GM18511 (cell line): ENCODE measurements around the gene EGLN3.
A peak's percentile ranks its signal among the peaks of the same experiment; 100 is the strongest.
"Not testable (repeated sequence)": the region's sequence is repeated elsewhere in the genome, so short reads cannot be mapped to it uniquely, and the experiment has no call there.

Source experiments
- ATAC-seq: cut with Tn5 transposase; IDR thresholded peaks from one replicate; pipeline ENCODE4 v1.9.1; 2021; ENCODE audit warnings: mild to moderate bottlenecking, moderate library complexity; ENCODE audit not compliant: unreplicated experiment

EGLN3 gene

DNA sequence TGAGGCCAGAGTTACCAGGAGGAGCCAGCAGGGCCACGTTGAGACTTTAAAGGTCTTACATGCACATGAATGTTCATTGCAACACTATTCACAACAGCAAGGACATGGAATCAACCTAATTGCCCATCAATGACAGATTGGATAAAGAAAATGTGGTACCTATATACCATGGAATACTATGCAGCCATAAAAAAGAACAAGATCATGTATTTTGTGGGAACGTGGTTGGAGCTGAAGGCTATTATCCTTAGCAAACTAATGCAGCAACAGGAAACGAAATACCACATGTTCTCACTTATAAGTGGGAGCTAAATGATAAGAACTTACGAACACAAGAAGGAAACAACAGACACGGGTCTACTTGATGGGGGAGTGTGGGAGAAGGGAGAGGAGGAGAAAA lies 11.6 kb upstream of the EGLN3 start:
- ATAC-seq: not testable (repeated sequence)

DNA sequence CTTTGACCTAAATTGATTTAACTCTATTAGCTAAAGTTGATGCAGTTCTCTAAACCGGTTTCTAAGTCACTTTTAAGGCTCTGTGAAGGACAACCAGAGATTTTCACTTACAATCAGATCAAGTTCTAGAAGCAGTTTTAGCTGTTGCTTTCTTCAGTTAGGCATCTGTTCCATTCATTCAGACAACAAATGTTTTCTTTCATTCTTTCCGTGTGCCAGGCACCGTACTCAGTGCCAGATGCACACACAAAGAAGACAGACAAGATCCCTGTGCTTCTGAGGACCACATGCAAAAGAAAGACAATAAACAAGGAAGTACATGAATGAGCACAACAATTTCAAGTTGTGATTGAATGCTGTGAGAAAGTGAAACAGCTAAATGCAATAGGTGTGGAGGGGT lies 11.1 kb upstream of the EGLN3 start:
- no peak for ATAC-seq

DNA sequence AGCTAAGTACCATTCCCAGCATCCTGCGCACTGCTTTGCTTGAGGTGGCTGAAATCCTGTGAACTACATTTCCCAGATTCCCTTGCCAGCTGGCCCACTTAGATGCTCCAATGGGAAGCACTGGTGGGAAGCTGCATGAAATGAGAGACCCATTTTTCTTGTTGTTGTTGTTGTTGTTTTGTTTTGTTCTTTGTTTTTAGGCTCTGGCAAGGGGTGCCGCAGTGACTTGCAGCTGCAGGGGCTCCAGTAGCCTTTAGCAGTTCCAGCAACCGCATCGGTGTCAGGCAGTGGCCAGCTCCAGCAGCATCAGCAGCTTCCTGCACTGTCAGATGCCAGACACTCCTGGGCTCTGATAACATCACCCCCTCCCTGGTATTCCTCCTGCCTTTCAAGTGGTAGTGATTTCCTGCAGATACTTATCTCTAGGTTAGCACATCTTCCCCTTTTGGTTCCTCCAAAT lies 8.8 kb upstream of the EGLN3 start:
- no peak for ATAC-seq

DNA sequence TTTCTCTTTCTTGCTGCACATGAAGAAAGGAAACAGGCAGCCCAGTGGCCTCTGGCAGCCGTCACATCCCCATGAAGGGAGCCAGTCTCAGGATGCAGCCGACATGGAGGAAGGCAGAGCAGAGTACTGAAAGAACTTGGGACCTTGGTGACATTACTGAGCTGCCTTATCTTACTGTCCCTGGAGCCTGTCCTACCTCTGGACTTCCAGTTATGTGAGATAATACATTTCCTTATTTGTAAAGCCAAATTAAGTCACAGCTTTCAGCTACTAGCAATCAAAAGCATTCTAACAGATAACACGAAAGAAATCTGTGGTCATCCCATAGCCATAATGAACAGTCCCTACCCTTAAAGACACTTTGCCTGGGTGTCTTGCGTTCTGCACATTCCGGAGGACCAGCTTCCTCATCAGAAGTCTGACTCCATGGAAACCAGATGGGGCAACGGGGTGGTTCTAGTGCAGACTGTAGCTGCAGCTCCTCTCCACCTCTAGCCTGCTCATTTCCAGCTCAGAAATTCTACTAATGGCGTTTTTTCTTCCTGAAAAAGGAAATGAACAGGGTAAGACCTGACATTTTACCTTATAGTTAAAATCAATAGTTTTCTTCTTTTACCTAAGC lies 7.8 kb upstream of the EGLN3 start:
- ATAC-seq: no peak

DNA sequence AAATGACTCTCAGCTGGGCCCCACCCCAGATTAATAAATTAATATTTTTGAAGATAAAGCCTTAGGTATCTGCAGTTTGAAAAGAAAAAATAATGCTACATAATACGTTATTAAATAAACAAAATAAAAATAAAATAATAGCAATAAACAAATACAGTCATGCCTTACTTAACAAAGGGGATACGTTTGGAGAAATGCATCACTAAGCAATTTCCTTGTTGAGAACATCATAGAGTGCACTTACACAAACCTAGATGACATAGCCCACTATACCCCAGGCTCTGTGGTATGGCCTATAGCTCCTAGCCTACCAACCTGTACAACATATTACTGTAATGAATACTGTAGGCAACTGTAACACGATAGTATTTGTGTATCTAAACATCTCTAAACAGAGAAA lies 7.1 kb upstream of the EGLN3 start:
- no peak for ATAC-seq

DNA sequence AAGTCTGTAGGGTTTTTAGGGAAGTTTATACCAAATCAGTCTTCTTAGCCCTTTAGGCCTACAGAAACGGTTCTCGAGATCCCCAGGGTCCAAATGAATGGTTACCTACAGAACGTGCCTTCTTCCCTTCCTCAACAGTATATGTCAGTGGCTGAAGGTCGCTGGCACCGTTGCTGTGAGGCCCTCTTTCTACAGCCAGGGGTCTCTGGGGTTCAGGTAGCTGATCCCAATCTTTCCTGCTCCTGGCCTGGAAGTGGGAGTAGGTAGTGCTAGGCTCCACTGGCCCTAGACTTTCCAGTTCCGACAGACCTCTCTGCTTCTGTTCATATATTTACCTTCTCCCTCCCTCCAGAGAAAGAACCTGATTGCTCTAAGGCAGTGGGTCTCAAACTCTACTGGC lies 6.4 kb upstream of the EGLN3 start:
- ATAC-seq: no peak

DNA sequence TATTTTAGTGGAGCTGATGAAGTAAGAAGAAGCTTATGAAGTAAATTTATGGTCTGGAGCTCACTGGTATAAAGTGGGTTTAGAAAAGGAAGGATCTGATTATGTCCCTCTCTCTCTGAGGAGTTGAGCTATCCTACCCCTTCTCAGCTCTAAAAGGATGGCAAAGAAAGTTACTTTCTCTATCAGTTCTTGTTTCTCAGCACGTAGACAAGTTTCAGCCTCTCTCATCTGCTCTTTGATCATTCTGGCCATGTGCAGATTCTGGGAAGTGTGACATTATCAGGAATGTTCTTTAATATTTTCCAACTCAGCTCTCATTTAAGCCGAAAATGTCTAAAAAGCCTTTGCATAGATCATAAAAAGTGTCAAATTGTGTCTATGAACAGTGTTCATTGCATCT lies 5.8 kb upstream of the EGLN3 start:
- ATAC-seq: peak; percentile 54

DNA sequence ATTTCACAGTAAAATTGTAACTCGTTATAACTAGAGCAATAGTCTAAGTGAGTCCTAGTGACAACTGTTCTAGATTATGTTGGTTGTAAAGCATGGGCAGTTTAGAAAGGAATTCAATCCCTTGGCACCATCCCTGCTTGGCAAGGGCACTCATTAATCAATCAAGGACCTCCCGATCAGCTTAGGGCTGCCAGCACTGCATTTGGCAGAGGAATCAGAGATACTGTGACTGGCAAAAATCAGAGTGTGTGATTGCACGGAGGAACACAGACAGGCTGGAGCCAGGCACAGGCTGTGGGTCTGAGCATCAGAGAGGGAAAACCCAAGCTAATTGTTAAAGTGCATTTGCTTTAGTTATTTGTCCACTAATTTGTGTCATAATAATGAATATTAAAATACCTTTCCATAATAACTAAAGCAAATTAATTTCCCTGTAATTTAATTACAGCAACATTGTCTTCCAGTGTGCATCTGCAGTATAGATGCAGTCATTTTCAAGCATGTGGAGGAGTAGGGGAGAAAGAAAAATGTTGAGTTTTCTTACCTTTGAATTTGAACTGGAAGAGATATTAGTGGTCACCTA lies 3.2 kb upstream of the EGLN3 start:
- no peak for ATAC-seq

DNA sequence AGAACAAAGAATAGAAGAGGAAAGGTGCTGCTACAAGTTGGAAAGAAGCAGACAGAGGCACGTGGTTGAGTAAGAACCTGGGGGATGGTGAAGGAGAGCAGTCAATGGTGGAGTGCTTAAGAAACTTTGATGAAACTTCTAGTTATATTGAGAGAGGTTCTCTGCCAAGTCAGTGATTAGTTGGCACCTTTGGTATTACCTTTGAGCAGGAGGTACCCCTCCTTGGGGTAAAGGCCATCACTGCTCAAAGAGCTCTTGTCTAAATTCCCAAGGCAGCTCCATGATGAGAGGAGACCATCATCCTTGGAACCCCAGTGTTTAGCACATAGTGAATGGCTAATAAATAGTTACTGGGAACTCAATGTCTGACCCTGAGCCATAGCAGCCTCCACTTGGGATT lies 1.7 kb upstream of the EGLN3 start:
- ATAC-seq: no peak

DNA sequence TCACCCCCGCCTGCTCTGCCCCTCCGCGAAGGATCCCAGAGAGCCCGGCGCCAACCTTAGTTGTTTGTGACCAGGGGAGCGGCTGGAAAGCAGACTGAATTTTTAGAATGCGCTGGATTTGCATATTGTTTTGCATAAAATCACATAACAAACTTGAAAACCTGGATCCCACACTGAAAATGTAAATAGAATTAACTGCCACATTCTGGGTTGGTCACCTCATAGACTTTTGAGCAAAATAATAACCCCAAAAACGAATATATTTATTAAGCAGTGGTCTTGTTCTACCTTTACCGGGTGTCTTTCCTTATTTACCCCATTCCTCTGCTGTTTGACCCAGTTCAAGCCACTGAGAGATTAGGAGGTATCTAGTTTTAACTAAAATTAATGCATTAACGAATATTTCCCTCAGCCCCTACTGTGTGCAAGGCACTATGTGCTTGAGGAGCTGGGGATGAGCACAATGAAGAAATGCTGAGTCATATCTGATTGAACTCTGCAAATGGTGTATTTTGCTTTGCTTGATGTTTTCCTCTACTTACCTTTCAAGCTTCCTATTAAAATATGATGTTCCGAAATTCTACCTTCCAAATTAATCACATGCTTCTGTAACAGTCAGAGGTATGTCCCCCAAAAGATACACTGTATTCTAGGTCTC lies 438 bp upstream of the EGLN3 start:
- no peak for ATAC-seq

DNA sequence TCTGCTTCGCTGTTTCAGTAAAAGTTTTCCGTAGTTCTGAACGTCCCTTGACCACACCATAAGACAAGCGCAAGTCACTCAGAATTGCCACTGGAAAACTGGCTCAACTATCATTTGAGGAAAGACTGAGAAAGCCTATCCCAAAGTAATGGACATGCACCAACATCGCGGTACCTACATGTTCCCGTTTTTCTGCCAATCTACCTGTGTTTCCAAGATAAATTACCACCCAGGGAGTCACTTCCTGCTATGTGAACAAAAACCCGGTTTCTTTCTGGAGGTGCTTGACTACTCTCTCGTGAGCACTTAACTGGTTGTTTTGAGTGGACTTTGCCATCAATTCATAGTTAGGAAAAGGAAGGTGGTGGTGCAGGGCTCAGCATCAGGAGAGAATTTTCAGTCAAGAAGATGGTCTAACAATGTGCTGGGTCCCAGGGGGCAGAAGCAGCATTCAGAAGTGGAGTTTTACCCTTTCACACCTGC lies 1.4 kb downstream of the EGLN3 start:
- no peak for ATAC-seq

DNA sequence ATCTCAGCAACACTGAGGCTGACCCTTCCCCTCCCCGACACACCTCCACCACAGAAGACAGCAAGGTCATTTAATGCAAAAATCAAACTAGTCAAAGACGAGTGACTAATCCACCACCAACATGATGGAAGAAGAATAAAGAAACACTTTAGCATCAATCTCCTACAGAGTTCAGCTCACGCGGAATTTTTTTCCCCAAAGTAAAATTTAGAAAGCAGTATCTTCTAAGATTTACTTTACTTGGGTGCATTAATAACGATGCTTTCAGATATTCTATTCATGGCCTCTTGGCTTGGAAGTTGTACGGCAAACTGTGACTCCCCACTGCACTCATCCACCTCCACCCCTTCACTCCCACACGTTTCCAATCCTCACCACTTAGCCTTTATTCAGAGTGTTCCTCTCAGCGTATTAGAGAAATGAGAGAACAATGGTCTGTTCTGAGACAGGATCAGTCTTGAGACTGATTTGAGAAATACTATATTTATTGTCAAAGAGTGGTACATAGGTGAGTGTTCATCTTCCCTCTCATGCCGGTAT lies 1.9 kb downstream of the EGLN3 start:
- no peak for ATAC-seq

DNA sequence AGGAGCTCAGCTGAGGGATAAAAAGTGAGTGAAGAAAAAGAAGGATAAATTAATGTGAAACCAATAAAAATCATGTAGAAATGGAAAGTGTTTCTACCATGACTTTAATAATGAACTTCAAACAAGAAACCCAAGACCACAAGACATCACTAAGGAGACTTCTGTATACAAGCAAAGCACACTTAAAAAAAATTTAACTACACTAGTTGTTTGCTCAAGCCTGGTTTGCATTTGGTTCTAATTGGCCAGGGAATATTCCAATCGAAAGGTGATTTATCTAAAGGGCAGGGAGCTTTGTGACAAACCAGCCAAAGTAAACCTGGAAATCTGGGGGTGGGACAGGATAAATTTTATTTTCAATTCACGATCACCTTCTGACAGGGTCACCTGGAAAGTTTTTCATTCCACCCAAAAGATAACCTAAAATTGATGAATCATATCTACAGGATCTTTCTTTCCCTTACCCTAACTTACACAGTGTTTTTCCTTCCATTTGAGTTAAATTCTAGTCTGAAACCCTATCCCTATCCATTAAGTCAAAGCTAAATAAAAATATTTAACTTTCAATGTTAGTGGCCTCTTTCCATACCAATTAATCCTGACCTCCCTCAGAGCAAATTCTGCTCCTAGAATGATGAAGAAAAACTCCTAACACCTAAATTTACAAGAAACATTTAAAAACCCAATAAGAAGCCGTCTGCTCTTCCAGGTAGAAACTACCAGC lies 2.6 kb downstream of the EGLN3 start:
- ATAC-seq: no peak

DNA sequence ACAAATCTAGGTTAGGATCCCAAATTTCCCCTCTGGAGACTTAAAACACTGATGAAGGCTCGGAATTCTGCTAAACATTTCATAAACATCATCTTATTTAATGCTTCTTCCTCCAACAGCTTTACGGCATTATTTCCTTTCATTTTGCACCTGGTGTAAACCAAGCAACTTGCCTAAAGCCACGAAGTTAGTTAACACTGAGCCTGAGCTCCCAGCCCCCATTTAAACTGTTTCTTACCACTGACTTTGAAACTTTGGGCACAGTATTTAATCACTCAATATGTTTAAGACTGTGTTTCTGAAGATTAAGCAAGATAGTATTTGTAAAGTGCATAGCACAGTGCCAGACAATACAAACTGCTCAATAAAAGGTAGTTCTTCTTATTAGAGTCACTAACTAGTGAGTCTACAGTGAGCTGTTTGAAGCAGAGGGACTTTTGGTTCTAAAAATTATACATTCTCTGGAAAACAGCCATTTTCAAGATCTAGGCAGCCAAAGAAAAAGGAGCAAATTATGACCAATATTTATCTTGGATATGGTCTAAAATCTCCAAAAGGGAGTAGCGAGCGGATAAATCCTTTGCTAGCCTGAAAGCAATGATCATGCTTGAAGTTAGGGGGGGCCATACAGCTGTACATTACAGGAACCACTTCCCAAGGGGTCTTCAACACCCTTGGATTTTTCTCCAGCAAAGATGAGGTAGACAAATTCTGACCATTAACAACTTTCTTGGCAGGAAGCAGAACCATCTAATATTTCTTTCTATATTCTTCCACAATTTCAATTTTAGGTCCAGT lies 4.0 kb downstream of the EGLN3 start:
- no peak for ATAC-seq

DNA sequence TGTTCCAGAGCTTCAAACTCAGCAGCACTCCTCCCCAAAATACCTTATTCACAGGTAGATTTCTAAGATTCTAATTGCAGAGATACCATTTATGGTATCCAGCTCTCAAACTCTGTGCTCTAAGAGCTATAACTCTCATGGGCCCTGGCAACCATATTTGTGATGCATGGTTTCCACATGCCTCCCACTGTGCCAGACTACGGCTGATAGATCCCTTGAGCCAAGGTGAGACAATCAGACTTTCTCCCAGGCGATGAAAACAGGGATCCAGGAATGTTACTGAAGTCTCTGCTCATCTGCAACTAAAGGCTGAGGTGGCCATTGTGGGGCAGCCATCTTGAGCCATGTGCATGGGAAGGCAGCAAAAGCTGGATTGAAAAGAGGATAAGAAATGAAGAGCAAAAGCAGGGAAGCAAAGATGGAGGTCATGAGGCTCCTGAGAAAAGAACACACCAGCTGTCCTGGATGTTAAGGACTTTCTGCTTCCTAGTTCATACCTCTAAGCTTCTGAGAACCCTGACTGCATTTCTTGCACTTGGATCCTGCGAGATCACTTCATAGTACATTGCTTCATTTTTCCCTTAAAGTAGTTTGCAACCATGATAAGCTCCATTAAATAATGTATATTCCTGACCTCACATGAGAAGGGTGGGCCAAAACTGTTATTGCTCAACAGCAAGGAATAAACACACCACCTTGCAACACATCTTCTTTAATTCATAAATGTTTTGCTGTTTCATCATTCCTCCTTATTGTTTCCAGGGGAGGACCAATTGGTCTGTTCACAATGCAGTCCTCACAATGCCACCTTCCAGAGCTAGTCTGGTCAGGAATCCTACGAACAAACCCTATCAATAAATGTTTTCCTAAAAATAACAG lies 5.4 kb downstream of the EGLN3 start:
- no peak for ATAC-seq

DNA sequence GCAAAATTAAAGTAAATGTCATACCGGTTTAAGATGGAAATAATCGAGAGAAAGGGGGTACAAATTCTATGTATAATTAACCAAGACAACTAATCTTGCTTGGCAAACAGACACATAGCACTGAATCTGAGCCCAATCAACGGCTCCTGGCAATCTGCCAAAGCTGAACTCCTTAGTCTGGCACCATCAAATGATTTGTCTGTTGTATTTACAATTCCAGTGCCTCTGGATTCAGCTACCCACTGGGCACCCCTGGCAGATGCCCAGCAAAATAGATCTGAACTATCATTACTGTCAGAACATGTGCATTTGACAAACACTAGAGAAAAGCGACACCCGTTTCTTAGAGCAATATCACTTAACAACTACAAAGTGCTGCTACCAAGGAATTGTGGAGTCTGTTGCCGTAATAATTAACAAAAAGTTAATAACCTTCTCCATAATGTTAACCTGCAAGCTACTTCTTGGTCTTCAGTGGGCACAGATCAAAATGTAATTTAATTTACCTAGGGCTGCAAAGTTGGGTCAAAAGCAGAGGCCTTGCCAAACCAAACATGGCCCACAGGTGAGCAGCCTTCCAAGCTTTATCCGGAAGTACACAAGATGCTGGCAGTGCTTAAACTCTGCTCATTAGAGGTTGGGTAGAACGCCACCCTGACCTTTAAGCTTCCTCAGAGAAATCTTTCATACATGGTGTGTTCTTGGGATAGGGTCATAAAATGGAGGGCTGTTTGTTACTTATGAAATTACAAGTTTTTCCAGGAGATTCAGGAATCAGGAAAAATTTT lies 7.6 kb downstream of the EGLN3 start:
- no peak for ATAC-seq

DNA sequence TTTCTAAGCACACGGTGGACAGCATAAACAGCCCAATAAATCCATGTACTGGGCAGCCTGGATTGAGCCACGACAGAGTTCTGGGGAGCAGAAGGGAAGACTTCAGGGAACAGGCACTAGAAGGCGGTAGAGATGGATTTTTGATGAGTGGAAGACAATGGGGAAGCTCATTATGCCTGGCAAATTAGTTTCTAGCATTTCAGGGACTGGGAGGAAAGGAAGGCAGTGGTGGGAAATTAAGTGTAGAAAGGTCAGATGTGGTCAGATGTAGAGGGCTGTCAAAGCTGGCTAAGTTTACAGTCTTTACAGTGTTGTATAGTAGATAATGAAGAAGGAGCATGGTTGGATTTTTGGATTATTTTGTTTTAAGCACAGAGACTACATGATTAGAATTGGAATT lies 9.2 kb downstream of the EGLN3 start:
- no peak for ATAC-seq

DNA sequence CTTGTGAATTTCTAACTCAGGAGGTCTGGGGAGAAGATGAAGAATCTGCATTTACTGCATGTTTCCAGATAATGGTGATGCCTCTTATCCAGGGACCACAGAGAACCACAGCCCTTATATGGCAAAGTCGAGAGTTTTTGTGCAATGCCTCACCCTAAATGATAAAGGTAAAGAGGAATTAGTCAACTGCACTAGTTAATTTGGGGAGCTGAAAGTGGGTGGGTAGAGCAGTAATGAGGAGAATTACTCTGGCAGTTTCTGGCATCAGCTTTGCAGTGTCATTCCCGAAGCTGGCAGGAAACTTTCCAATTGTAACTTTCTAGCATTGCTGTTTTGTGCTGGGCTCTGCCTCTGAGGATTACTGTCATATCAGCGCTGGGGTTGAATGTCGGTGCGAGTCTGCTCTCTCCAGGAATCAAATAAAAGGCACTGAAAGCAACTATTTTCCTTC lies 10.3 kb downstream of the EGLN3 start:
- ATAC-seq: no peak
